GM19043 (cell line): ENCODE data around the gene TVP23A.
"Not testable (repeated sequence)": the region's sequence is repeated elsewhere in the genome, so short reads cannot be mapped to it uniquely, and the experiment has no call there.

Experiments
- ATAC-seq: cut with Tn5 transposase; IDR thresholded peaks from one replicate; pipeline ENCODE4 v1.9.1; 2021; ENCODE audit warnings: low read depth; ENCODE audit not compliant: unreplicated experiment

Gene TVP23A

DNA sequence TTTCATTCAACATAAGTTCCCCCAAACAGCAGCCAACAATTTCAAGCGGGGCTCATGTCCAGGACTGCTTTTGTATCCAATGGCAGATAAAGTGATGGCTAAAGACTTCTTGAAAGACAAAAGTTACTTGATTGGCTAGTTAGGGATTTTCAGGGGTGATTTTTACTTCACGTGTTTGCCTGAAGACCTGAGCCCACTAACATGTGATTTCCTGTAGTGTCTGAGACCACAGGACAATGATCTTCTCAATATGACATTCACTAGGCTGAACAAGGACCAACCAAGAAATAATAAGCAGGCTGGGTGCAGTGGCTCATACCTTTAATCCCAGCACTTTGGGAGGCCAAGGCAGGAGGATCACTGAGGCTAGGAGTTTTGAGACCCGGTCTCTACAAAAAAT, 10.4 kb downstream of the TVP23A start:
- ATAC-seq = no peak

- ATAC-seq = no peak
Observed at GRCh38 chr16:10806698-10807097, 11.9 kb downstream of the TVP23A start.

GRCh38 chr16:10805334-10805733, 13.3 kb downstream of the TVP23A start:
- no peak for ATAC-seq

DNA sequence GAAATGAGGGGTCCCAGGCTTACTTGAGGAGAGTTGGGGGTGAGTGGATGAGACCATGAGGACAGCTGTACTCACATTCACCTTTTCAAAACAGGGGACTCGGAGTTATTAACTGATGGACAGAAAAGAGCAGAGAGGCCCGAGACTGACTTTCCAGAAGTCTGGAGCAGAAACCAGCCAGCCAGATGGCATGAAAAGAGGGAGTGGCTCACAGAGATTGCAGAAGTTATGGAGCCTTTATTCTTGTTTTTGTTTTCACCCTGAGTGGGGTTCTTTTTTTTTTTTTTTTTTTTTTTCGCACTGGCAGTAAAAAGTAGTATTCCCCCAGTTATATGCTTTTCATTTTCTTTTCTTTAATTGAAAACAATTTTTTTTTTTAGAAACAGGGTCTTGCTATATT, 18.9 kb downstream of the TVP23A start:
- ATAC-seq = no peak

DNA sequence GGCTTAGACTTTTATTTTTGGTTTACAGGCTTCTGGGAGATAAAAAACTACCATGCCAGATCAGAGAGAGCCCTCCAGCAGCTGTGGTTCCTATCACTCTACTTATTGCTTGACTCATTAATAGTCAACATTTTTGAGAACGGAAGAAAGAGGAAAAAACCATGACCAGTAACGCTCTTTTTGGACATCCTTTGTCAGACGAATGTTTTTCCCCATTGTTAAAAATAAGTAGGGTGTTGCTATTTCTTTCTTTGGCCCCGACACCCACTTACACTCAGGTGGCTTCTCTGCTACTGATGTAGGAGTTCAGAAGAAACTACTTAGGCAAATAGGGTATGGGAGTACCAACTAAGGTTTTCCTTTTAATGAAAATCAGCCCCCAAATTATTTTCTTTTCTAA, 27.5 kb downstream of the TVP23A start:
- ATAC-seq = no peak

GRCh38 chr16:10788630-10789029, 30.0 kb downstream of the TVP23A start:
- ATAC-seq = not testable (repeated sequence)

GRCh38 chr16:10787304-10787703, 31.3 kb downstream of the TVP23A start:
- ATAC-seq = no peak

DNA sequence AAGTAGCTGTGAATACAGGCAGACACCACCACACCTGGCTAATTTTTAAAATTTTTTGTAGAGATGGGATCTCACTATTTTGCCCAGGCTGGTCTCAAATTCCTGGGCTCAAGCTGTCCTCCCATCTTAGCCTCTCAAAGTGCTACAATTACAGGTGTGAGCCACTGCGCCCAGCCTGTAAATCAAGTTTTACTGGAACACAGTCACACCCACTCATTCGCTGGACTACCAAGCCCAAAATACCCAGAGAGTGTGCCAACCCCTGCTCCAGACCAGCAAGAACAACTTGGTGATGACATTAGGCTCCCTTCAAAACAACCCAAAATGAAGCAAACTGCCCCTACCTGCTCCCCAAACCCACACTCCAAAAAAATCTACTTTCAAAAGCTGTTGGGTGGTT, 36.0 kb downstream of the TVP23A start:
- no peak for ATAC-seq

DNA sequence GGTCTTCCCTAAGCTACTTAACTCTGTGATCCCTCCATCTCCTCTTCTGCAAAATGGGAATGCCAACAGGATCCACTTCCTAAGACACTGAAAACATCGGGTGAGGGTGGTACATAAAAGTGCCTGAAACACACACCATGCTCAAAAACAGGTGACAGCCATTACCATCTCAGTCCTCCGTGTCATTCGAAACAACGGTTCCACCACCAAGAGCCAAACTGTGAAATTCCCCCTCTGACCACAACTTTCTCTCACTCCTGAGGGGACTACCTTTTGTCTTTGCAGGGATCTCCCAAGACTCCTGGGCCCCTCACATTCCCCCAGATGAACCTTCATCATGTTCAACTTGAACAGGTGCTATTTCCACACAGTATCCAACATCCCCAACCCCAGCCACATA, 38.0 kb downstream of the TVP23A start:
- ATAC-seq = no peak

DNA sequence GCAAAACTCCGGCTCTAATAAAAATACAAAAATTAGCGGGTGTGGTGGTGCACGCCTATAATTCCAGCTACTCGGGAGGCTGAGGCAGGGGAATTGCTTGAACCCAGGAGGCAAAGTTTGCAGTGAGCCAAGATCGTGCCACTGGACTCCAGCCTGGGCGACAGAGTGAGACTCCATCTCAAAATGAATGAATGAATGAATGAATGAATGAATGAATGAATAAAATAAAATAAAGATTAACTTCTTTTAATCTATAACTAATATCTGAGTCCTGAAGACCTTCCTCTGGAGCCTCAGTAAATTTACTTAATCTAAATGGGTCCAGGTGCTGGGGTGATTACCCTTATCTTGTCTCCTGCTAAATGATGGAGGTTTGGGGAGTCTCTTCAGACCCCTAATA, 38.7 kb downstream of the TVP23A start:
- ATAC-seq = not testable (repeated sequence)

- ATAC-seq = no peak
Observed at GRCh38 chr16:10777356-10777755, 41.2 kb downstream of the TVP23A start.

- not testable (repeated sequence) for ATAC-seq
Observed at GRCh38 chr16:10776923-10777322, 41.7 kb downstream of the TVP23A start.

DNA sequence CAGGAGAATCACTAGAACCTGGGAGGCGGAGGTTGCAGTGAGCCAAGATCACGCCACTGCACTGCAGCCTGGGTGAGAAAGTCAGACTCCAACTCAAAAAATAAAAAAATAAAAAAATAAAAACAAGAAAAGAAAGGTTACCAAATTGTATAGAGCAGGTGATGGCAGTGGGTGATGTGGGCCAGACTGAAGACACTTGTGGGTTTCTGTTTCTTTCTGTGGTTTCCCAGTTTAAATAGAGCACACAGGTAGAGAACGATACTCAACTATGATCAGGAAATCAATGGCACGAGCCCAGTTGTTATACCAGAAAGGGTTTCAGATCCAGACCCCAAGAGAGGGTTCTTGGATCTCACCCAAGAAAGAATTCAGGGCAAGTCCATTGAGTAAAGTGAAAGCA, 42.3 kb downstream of the TVP23A start:
- peak; percentile 81 for ATAC-seq

GRCh38 chr16:10770907-10771306, 47.7 kb downstream of the TVP23A start:
- ATAC-seq = no peak

GRCh38 chr16:10769381-10769780, 49.2 kb downstream of the TVP23A start:
- no peak for ATAC-seq

DNA sequence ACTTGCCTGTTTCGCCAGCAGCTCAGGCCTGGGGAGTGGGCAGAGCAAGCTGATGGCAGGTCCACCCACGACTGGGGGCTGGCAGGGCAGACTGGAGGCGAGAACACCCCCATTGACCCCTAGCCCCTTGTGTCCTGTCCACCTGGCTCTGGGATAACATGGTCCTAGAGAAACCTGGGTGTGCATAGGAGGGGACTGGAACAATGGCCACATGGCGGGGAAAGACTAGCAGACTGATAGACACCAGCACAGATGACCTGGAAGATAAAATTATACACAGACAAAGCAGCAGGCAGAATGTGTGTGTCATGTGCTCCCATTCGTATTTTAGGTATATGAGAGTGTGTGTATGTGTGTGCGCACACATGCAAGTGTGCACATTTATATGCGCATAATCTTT, 51.5 kb downstream of the TVP23A start:
- no peak for ATAC-seq

GRCh38 chr16:10765772-10766171, 52.8 kb downstream of the TVP23A start:
- ATAC-seq = peak; percentile 59

- no peak for ATAC-seq
Observed at GRCh38 chr16:10763456-10763855, 55.1 kb downstream of the TVP23A start.

- ATAC-seq = no peak
Observed at GRCh38 chr16:10762336-10763016, 56.1 kb downstream of the TVP23A start.

GRCh38 chr16:10761373-10761772, 57.2 kb downstream of the TVP23A start:
- no peak for ATAC-seq

GRCh38 chr16:10760858-10761257, 57.7 kb downstream of the TVP23A start:
- no peak for ATAC-seq

DNA sequence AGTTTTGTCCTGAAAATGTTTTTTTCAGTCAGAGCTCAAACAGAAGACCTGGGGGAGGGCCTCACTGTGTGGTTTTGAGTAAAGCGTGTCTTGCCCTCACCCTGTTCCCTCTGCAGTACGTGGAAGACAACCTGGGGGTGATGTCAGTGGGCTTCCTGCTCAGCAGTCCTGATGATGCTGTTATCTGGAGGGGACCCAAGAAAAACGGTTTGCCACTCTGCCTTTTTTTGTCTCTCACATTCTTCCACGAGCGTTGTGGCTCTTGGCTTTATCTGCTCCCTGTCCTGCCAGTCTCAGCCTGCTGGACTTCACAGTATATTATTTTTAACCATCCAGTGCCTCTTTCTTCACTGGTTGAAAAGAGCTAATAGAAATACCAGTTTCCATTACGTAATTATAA, 62.0 kb downstream of the TVP23A start:
- no peak for ATAC-seq

GRCh38 chr16:10754941-10755340, 63.7 kb downstream of the TVP23A start:
- ATAC-seq = no peak
